OCI-LY7 (cell line): Measurements from ENCODE around the gene PTPMT1. TPM values are rescaled to one million over a fixed set of nuclear protein-coding genes. Genes with fewer than 3 reads are reported as not detected.

ENCODE experiments used
- BruUV-seq: library from RNA; stranded (reverse); fragments of 400-500 nt; replicated peaks from 2 replicates; lab custom pipeline; 2021; lab: Mats Ljungman, UMichigan
- CTCF ChIA-PET: fragments of 300-600 bp; sonication (Branson Sonifier 250); formaldehyde crosslinking; loops from one replicate; lab custom pipeline; 2022; ENCODE audit warnings: antibody characterized with exemption; ENCODE audit not compliant: unreplicated experiment; lab: Charles Lee
- POLR2A ChIA-PET: fragments of 300-600 bp; sonication (Branson Sonifier 250); formaldehyde crosslinking; loops from one replicate; lab custom pipeline; 2022; ENCODE audit warnings: antibody characterized with exemption; lab: Charles Lee
- DNase-seq: peaks from one replicate; pipeline ENCODE4 v3.0.0-alpha.2; 2015; ENCODE audit warnings: low spot score
- H2AFZ ChIP-seq: fragments of 200-600 bp; sonication (generic), shearing (Covaris generic); 2 replicates; pipeline ENCODE4 v1.6.1; 2014; ENCODE audit warnings: mild to moderate bottlenecking, antibody characterized with exemption, low read length, moderate library complexity
- H3K27ac ChIP-seq: fragments of 200-600 bp; sonication (generic); 2 replicates; pipeline ENCODE4 v1.5.1; 2014; ENCODE audit warnings: mixed run types, low read depth, mild to moderate bottlenecking, moderate library complexity, low read length, inconsistent platforms; ENCODE audit not compliant: poor library complexity, severe bottlenecking
- H3K36me3 ChIP-seq: fragments of 200-600 bp; sonication (generic); 2 replicates; pipeline ENCODE4 v1.6.1; 2014; ENCODE audit warnings: mild to moderate bottlenecking, antibody characterized with exemption, low read length, moderate library complexity, mixed read lengths; ENCODE audit not compliant: insufficient read depth
- H3K4me1 ChIP-seq: fragments of 200-600 bp; sonication (generic); 2 replicates; pipeline ENCODE4 v1.5.1; 2014; ENCODE audit warnings: mild to moderate bottlenecking, low read length; ENCODE audit not compliant: insufficient read depth, poor library complexity, severe bottlenecking
- H3K4me2 ChIP-seq: fragments of 200-600 bp; sonication (generic); 2 replicates; pipeline ENCODE4 v1.6.1; 2014; ENCODE audit warnings: mild to moderate bottlenecking, low read length
- H3K4me3 ChIP-seq: fragments of 200-600 bp; sonication (generic); 2 replicates; pipeline ENCODE4 v1.5.1; 2014; ENCODE audit warnings: mild to moderate bottlenecking, low read depth, low read length; ENCODE audit not compliant: poor library complexity, severe bottlenecking
- H3K79me2 ChIP-seq: fragments of 200-600 bp; sonication (generic); 2 replicates; pipeline ENCODE4 v1.6.1; 2016; ENCODE audit warnings: low read depth, mild to moderate bottlenecking, low read length, moderate library complexity, mixed read lengths; ENCODE audit not compliant: insufficient read depth
- H3K9me2 ChIP-seq: fragments of 200-600 bp; sonication (generic); 2 replicates; pipeline ENCODE4 v1.6.1; 2016; ENCODE audit warnings: mild to moderate bottlenecking, low read length, mixed read lengths; ENCODE audit not compliant: insufficient read depth
- H3K9me3 ChIP-seq: fragments of 200-600 bp; sonication (generic); 2 replicates; pipeline ENCODE4 v1.6.1; 2014; ENCODE audit warnings: mild to moderate bottlenecking, mixed run types, low read length, mixed read lengths
- H4K20me1 ChIP-seq: fragments of 200-600 bp; sonication (generic); 2 replicates; pipeline ENCODE4 v1.6.1; 2014; ENCODE audit warnings: mild to moderate bottlenecking, antibody characterized with exemption, low read length, moderate library complexity, mixed read lengths; ENCODE audit not compliant: insufficient read depth
- CTCF ChIP-seq: fragments of 200-600 bp; sonication (generic); conservative IDR thresholded peaks from 2 replicates; pipeline ENCODE4 v1.5.1; 2014; ENCODE audit warnings: mild to moderate bottlenecking, antibody characterized with exemption, low read length, moderate library complexity, mixed read lengths
- EZH2phosphoT487 ChIP-seq: fragments of 200-600 bp; sonication (generic); IDR thresholded peaks from 2 replicates; pipeline ENCODE4 v1.6.1; 2018; ENCODE audit warnings: low read depth, borderline replicate concordance, mild to moderate bottlenecking, mixed run types, antibody characterized with exemption, low read length, moderate library complexity, mixed read lengths
- intact Hi-C: fragments of 100-400 bp; cut with micrococcal nuclease; formaldehyde crosslinking; loops from one replicate; pipeline ENCODE4 v1.10.0; 2022; ENCODE audit not compliant: unreplicated experiment
- total RNA-seq, 2 experiments: library from RNA; depleted of rRNA in 1 of 2; stranded (reverse); fragments of >200 nt in 1 of 2; shearing (Covaris generic) in 1 of 2; gene quantifications; 2 replicates each; pipeline ENCODE4 v1.2.3, GENCODE V29; 2014 to 2022

PTPMT1 gene
- total RNA-seq, 2 experiments from 2014 or later: 27.6 to 52.6 TPM

DNA sequence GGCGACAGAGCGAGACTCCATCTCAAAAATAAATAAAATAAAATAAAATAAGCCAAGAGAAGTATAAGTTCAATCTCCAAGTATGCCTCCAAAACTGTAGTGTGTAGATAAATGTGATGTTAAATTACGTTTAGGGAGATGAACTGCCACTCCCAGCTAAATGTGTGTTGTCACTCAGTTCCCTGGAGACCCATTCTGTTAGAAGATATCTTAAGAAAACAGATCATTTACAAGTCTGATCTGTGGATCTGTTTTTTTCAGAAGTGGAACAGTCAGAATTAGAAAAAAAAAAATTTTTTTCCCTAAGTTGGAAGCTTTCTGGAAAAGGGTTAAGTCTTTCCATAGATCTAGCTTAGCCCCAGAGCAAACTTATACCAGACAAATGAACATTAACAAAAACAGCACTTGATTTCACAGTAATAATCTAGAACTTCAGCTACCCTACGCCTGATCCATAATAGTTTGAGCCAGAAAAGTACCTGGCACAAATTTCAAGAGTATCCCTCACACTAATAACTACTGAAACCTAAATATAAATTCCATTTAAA, 30.6 kb upstream of the PTPMT1 start:
- Histone ChIP-seq H4K20me1 (peaks cover 23% of the 10 kb centered on the region; the same call in 1 of the 2 replicates), H3K9me2 (no peaks in the 10 kb centered on the region)
- intact Hi-C loops: no loop called here

DNA sequence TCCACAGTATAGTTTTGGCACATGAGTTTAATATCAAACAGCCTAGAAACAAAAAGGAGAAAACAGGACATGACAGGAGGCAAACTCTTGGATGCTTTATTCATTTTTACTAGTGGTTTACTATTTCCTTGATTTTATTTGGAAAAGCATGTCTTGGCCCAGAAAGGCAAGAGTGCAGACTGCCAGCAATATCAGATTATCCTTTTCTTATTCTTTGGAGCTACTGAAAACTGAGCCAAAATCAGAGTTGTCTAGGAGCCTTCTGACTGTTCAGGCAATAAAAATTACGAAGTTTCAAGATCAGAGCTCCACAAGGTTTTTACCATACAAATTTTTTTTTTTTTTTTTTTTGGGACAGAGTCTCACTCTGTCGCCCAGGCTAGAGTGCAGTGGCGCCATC, 28.5 kb upstream of the PTPMT1 start:
- TF ChIP-seq CTCF (0 out of 2 replicates have a peak, but pooled peaks have one; percentile 28), EZH2phosphoT487 (no peak)
- Histone ChIP-seq H3K9me2 (no peaks in the 10 kb centered on the region), H3K4me2 (no peak overlapping the region), H3K4me1 (no peaks in the 10 kb centered on the region), H3K36me3 (peaks cover 69% of the 10 kb centered on the region), H3K4me3 (no peak overlapping the region), H4K20me1 (peaks cover 15% of the 10 kb centered on the region; the same call in 1 of the 2 replicates), H3K9me3 (no peaks in the 10 kb centered on the region), H3K79me2 (peaks cover 99% of the 10 kb centered on the region), H2AFZ (no peak overlapping the region), H3K27ac (no peak overlapping the region)
- BruUV-seq: no TSS peak
- intact Hi-C loops: no loop called here
- ChIA-PET CTCF (no interaction called here), POLR2A (interaction anchor here (0.6 to 1.6 kb wide), 7 partner anchors 9 to 27 kb away, joined by 3 to 5 read pairs (median 4); partner anchors contain the start of gene CELF1)
- no peak for DNase-seq

More for the DNA sequence above, 30.6 kb upstream of the PTPMT1 start:
- H3K36me3 ChIP-seq: peaks cover 61% of the 10 kb centered on the region
- H2AFZ ChIP-seq: no peak overlapping the region
- H3K4me2 ChIP-seq: no peak overlapping the region
- ChIA-PET CTCF (interaction anchor here (1.1 kb wide), 1 partner anchor 19 kb away, joined by 4 read pairs; no protein-coding TSS in a partner anchor), POLR2A (interaction anchor here (0.5 to 1.8 kb wide), 6 partner anchors 11 to 82 kb away, joined by 3 to 6 read pairs (median 4); partner anchors contain the start of gene NDUFS3)
- no TSS peak for BruUV-seq
- H3K4me3 ChIP-seq: no peak overlapping the region
- TF ChIP-seq CTCF: no peak
- TF ChIP-seq EZH2phosphoT487: no peak
- H3K79me2 ChIP-seq: peaks cover 99% of the 10 kb centered on the region
- H3K9me3 ChIP-seq: no peaks in the 10 kb centered on the region
- H3K27ac ChIP-seq: no peak overlapping the region
- no peaks in the 10 kb centered on the region for H3K4me1 ChIP-seq
- no peak for DNase-seq
